GM12801 (cell line): Measurements from ENCODE around the gene PLCL1.

ENCODE experiments used
- TF ChIP-seq, protein P1 (sequence below): IDR thresholded peaks from one replicate; pipeline ENCODE4 v1.5.1; 2011; ENCODE audit warnings: control low read depth; ENCODE audit not compliant: insufficient read length; ENCODE audit errors: extremely low read depth

The PLCL1 gene

GRCh38 chr2:198116756-198117155 is 312.4 kb downstream of the PLCL1 start:
- TF ChIP-seq, protein P1, sequence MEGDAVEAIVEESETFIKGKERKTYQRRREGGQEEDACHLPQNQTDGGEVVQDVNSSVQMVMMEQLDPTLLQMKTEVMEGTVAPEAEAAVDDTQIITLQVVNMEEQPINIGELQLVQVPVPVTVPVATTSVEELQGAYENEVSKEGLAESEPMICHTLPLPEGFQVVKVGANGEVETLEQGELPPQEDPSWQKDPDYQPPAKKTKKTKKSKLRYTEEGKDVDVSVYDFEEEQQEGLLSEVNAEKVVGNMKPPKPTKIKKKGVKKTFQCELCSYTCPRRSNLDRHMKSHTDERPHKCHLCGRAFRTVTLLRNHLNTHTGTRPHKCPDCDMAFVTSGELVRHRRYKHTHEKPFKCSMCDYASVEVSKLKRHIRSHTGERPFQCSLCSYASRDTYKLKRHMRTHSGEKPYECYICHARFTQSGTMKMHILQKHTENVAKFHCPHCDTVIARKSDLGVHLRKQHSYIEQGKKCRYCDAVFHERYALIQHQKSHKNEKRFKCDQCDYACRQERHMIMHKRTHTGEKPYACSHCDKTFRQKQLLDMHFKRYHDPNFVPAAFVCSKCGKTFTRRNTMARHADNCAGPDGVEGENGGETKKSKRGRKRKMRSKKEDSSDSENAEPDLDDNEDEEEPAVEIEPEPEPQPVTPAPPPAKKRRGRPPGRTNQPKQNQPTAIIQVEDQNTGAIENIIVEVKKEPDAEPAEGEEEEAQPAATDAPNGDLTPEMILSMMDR: no peak

- TF ChIP-seq, protein P1: no peak
These were observed 313.1 kb downstream of the PLCL1 start for GRCh38 chr2:198117406-198118041.

DNA sequence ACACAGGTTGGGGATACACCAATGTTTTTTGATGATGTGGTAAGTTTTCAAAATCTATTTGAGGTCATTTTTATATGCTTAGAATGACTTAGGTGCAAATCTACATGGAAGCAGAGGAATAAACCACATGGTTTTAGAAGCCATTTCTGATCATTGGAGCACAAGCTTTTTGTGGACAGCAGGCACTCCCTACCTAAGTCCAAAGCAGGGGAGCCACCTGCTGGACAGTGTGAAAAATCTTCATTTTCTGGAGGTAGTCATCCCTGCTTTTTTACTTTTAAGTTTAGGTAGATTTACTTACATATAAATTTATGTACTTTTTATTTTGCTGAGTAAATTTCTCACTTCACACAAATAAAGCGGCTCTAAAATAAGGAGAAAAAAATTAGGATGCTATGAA is 323.2 kb downstream of the PLCL1 start:
- TF ChIP-seq, protein P1: no peak

DNA sequence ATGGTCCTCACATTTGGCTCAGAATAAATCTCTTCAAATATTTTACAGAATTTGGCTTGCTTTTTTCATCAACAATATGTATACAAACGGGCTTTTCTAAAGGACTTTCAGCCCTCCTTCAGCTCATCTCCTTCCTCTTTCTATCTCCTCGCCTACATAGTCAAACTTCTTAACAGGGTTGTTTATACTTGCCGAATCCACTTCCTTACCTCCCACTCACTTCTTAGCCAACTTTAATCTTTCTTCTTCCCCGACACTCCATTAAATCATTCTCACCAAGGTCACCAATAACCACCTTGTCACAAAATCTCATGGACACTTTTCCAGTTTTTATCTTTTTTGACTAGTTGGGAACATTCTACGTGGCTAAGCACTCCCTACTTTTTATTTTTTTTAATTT is 325.2 kb downstream of the PLCL1 start:
- TF ChIP-seq, protein P1: no peak

DNA sequence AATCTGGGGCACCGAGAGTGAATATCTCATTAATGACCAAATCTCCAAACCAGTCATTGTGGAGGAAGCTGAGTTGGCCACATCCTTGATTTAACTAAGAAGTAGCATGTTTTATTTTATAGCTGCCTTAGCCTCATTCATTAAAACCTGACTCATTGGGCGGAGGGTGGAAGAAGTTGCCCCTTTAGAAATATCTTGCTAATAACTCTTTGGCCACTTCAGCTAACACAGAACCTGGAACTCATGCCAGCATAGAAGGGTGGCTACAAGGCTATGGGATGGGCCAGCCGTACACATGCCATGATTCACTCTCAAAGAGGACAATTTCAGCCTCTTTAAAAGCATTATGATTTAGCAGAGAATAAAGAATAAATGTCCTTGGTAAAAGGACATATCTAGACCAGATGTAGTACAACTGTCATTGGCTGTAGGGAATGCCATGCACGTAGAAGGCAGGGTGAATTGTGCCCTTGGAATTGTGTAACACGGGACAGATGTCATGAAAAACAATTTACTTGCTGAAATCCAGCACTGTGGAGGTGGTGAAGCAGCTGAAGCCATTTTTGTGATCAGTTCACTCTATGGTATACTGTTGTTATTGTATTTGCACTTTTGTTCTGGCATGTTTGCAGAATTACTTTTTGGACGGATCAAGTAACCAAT is 330.0 kb downstream of the PLCL1 start:
- TF ChIP-seq, protein P1: no peak

DNA sequence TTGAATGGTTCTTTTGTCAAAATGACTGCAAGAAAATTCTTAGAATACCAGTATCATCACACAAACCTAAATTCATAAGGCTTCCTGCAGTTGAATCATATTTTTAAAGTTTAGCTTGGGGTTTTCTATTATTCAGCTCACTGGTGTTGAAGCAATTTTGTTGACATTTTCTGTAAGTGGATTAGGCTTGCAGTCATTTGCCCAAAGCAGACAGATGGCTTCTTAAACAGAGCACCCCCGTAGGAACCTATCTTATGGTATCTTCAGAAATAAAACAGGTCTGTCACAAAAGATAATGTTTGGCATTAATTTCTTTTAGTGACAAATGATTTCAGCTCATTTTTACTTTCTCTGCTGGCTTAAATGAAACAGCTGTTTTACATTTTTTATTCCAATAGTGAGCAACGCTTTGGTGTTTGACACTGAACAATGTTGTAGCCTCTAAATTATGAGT is 331.1 kb downstream of the PLCL1 start:
- TF ChIP-seq, protein P1: no peak

GRCh38 chr2:198136142-198136541 is 331.7 kb downstream of the PLCL1 start:
- TF ChIP-seq, protein P1: no peak
